ENCODE data around the gene PHOSPHO2.

The PHOSPHO2 gene, protein sequence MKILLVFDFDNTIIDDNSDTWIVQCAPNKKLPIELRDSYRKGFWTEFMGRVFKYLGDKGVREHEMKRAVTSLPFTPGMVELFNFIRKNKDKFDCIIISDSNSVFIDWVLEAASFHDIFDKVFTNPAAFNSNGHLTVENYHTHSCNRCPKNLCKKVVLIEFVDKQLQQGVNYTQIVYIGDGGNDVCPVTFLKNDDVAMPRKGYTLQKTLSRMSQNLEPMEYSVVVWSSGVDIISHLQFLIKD

DNA sequence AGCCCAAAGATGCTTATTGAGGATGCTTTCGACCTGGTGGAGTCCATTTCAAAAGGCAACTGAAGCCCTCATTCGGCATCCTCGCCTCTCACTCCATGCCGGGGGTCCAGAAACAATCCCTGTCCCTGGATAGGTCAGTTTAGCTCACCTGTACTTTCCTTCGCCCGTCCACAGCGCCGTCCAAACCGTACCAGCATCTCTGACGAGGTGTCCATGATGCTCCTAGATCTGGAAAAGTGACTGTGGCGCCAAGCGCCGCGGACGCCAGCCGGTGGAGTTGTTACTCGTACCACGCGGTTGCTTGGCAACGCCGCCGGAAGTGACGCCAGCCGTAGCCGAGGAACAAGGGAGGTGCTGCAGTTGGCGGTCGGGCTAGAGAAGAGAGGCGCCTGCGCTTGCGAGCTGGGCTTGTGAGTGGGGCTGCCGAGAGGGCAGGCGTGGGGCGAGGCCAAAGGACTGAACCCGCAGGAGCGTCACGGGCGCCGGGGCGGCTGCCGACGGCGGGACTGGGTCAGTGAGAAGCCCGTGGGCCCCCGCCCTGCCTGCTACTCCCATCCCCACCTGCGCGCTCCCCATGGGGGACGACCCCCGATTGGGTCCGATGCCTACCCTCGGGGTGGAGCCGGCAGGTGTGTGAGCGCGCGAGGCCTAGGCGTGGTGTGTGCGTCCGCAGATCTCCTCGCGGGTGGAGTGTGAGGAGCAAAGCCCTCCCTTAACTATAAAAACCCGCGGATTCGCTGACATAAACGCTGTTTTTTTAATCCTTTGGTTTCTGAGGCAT lies at the start of gene PHOSPHO2, which contains the start of gene CFAP210:
TSS of gene PHOSPHO2 (plus strand) at position 357 of the 781 bp plus-strand sequence. CDS start 6,503 bp downstream, outside the sequence.
TSS of gene CFAP210 (minus strand) at position 293 of the 781 bp plus-strand sequence. CDS start at position 215, 78 bp downstream.
- DNase-seq (ENCODE audit: low read depth): peak; percentile 99

DNA sequence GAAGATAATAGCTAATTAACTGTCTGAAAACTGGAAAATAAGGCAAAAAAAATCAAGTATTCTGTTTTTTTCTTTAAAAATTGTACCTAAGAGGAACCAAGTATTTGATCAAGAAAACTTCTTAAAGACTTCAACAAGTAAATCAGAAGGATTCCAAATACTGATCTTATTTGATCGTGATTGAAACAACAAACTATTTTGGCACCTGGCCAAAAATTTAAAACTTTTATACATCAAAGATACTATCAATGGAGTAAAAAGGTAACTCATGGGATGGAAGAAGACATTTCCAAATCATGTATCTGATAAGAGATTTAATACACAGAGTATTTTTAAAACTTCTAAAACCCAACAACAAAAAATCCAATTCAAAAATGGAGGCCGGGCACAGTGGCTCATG lies 46.8 kb upstream of the PHOSPHO2 start:
- DNase-seq (ENCODE audit: low read depth): no peak

DNA sequence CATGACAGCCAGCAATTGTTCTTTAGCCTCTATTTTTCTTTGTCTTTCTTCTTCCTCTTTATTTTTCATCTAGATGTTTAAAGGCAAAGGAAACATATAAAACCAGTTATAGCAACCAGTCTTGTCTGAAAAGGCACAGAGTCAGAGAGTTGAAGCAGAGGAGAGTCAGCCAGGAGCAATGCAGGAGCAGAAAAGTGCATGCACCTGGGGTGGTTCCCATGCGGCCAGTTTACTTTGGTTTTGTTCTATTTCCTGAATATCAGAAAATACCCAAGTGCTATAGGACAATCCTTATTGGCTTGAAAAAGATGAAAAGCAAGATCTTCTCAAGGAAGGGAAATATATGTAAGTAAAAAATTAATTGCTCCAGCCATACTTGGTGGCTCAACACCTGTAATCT lies 45.0 kb upstream of the PHOSPHO2 start:
- no peak for DNase-seq (ENCODE audit: low read depth)

DNA sequence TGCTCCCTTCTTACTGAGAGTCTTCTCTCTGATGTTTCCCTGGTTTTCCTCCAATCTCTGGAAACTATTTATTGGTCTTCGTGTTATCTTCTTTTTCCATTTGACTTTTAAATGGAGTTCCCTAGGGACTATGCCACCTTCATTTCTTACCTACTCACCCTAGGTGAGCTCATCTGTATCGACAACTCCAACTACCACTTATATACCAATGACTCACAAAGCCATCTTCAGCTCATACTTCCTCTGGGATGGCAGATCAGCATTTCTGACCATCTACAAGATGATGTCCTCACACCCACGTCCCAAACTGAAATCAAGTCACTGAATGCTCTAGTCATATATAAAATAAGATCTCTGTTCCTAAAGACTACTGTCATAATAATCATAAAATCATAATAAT lies 40.6 kb upstream of the PHOSPHO2 start:
- DNase-seq (ENCODE audit: low read depth): no peak

DNA sequence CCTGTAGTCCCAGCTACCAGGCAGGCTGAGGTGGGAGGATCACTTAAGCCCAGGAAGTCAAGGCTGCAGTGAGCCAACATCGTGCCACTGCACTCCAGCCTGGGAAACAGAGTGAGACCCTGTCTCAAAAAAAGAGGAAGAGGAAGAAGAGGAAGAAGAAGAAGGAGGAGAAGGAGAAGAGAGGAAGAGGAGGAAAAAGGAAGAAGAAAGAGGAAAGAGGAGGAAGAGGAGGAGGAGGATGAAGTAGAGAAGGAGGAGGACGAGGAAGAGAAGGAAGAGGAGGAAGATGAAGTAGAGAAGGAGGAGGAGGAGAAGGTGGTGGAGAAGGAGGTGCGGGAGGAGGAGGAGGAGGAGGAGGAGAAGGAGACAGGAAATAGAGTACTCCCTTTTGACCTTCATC lies 38.1 kb upstream of the PHOSPHO2 start:
- no peak for DNase-seq (ENCODE audit: low read depth)

DNA sequence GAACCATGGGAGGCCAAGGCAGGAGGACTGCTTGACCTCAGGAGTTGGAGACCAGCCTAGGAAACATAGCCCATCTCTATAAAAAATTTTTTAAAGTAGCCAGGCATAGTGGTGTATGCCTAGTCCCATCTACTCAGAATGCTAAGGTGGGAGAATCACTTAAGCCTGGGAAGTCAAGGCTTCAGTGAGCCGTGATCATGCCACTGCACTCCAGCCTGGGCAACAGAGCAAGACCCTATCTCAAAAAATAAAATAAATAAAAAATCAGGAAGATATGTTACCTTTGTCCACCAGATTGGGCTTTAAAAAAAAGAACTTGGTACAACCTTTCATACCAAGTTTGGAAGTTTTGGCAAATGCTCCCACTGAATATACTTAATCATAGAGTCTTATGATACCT lies 35.4 kb upstream of the PHOSPHO2 start:
- DNase-seq (ENCODE audit: low read depth): no peak

DNA sequence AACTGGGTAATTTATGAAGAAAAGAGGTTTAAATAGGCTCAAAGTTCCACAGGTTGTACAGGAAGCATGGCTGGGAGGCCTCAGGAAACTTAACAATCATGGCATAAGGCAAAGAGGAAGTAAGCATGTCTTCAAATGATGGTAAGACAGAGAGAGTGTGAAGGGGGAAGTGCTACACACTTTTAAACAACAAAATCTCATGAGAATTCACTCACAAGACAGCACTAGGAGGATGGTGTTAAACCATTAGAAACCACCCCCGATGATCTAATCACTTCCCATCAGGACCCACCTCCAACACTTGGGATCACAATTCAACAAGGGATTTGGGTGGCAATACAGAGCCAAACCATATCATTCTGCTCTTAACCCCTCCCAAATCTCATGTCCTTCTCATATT lies 34.9 kb upstream of the PHOSPHO2 start:
- DNase-seq (ENCODE audit: low read depth): no peak

DNA sequence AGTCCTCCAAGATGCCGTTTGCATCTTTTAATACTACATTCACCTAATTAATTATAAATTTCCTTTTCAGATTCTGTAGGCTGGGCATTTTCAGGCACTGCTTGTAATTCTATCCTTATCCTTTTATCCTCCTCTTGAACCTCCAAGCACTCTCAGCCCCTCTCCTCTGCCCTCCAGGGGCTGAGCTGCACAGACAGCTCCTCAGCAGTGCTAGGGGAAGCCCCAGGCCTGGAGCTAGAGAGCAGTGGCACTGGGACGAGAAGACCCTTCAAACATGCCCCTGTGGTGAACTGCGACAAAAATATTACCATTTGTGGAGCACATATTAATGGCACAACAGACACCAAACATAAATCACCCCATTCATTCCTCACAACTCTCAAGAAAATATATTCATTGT lies 33.0 kb upstream of the PHOSPHO2 start:
- DNase-seq (ENCODE audit: low read depth): no peak

DNA sequence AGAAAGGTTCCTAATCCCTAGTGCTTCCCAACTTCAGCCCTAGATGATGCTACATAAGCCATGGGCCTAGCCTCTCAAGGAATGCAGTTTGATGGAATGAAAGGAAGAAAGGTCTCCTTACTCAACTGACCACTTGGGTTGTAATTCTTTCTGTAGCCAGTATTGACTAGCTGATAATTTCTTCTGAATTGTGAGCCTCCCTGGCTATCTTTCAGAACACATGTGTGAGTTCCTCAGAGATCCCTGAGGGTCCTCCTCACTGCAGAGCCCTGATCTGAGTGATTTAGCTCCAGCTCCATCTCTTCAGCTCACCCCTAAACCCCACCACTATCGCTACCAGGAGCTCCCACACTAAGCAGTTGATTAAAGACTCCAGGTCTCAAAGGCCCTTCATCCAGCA lies 31.5 kb upstream of the PHOSPHO2 start:
- no peak for DNase-seq (ENCODE audit: low read depth)

DNA sequence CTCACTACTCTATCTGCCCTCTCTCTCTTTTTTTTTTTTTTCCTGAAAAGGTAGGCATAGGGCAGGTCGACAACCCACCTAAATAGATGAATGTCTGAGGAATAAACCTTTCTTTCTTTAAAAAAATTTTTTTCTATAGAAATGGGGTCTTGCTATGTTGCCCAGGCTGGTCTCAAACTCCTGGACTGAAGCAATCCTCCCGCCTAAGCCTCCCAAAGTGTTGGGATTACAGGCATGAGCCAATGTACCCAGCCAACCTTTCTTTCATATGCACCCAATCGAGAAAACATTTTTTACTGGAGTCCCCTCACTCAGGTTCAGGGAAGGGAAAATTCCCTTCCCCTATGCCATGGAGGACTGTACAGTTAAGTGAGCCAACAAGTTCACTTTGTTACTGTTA lies 31.0 kb upstream of the PHOSPHO2 start:
- no peak for DNase-seq (ENCODE audit: low read depth)

DNA sequence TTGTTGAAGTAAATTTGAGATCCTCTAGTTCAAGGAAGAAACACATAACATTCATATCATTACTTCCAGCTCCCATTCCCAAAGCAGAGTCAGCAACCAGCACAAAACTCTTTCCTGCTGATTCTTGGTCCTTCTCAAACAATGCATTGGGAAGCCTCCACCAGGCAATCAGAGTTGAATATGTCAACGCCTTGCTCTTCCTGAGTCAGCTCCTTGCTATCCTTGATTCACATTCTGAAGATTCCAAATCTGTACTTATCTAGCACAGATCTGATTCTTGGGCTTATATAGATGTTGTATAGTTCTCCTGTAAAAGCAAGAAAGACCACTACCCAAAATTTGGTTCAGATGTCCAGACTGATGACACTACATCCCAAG lies 29.7 kb upstream of the PHOSPHO2 start:
- no peak for DNase-seq (ENCODE audit: low read depth)

DNA sequence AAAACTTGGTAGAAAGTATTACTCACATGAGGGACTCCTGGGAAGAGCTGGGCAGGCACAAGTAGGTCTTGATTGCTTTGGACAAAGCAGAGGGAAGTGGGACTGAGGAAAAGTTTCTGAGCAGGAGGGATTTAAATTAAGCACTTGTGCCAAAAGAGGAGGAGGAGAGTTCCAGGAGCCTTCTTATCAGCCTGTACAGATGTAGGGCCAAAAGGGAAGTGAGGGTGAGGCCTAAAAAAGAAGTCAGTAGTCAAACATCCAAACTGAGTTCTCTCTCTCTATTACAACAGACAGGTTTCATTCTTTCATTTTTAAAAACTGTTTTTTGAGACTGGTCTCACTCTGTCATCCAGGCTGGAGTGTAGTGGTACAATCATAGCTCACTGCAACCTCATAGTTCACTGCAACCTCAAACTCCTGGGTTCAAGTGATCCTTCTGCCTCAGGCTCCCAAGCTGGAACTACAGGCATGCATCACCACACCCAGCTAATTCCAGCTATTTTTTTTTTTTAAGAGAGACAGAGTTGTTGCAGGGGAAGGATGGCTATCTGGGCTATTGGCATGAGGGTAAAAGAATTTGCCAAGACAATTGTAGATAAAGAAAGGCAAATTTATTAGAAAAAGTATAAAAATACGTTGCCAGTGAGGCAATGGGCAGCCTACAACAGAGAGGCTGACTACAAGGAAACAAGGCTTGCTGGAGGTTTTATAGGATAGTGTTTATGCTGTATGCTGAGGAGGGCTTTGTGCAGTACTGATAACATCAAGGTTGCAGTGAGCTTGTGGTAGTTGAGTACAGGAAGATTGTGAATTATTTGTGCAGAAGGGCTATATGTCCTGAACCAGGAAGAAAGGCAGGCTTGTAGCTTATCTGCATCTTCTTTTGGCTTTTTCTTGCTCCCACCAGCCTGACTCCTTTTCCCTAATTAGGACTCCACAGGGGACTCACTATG lies 29.0 kb upstream of the PHOSPHO2 start:
- DNase-seq (ENCODE audit: low read depth): no peak

DNA sequence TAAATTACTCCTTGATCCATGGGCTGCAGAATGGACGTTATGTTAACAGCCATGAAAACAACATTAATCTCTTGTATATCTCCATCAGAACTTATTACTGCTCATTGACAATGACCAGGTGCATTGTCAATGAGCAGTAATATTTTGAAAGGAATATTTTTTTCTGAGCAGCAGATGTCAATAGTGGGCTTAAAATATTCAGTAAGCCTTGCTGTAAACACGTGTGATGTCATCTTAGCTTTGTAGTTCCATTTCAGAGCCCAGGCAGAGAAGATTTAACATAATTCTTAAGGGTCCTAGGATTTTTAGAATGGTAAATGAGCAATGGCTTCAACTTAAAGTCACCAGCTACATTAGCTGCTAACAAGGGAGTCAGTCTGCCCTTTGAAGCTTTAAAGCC lies 26.7 kb upstream of the PHOSPHO2 start:
- DNase-seq (ENCODE audit: low read depth): no peak

DNA sequence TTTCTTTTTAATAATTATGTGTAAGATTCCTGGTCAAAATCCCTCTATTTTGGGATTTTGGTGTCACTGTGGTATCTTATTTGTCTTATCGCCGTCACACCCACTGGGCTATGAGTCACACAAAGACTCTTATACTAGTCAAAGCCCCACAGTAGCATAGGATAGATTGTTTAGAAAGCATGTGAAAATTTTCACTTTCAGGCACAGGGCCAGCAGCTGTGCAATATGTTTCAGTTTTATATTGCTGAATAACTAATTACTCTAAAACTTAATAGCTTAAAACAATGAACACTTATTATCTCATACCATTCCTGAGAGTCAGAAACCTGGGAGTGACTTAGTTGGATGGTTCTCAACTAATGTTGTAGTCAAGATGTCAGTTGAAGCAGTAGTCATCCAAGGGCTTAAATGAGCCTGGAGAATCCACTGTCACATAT lies 24.0 kb upstream of the PHOSPHO2 start:
- no peak for DNase-seq (ENCODE audit: low read depth)

DNA sequence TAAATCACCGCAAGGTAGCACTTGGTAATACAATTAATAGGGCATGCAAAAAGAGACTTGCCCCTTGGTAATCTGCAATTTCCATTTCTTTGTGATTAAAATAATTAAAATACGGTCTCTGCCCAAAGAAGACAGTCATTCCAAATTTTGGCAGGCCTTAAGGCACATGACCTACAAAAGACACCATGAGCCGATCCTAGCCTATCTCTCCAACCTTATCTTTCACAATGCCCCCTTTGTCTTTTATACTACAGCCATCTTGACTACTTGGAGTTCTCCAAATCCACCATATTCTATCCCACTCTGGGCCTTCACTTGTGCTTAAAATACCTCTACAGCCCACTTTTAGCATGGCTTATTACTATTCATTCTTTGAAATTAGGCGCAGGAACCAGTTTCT lies 23.3 kb upstream of the PHOSPHO2 start:
- no peak for DNase-seq (ENCODE audit: low read depth)

DNA sequence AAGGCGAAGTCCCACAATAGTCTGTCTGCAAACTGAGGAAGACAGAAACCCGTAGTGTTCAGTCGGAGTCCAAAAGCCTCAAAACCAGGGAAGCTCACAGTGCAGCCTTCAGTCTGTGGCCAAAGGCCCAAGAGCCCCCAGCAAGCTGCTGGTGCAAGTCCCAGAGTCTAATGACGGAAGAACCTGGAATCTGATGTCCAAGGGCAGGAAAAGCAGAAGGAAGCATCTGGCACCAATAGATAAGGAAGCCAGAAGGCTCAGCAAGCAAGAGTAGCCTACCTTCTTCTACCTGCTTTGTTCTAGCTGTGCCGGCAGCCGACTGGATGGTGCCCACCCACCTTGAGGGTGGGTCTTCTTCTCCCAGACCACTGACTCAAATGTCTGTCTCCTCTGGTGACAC lies 21.9 kb upstream of the PHOSPHO2 start:
- no peak for DNase-seq (ENCODE audit: low read depth)

DNA sequence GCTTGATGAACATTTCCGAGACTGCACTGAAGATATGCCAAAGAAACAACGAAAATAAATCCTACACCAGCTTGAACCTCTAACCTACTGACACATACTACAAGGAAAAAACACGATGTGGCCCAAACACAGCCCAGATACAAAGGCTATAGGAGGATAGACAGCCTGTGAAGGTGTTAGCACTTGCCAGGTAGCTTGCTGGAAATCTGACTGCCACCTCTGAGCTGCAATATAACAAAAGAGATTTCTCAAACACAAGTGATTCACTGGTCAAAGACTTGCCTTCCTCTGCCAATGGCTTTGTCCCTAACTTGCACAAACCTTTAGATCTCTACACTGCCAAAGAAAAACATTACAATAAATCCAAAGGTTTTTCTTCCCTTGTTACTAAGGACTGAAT lies 21.2 kb upstream of the PHOSPHO2 start:
- DNase-seq (ENCODE audit: low read depth): no peak

DNA sequence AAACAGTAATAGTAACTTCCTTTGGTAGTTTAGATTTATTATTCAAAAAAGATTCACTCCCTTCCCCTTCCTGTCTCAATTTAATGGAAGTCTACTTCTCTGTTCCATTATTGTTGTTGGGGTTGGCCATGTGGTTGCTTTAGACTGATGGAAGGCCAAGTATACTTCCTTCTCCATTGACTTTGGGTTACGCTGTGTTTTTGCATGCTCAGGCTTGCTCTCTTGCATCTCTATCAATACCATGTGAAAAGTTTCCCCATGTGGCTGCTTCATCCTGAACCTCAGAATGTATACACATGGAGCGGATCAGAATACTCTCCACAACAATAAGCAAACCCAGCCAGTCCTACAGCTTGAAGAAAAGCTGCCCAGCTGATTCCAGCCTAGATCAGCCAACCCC lies 20.3 kb upstream of the PHOSPHO2 start:
- no peak for DNase-seq (ENCODE audit: low read depth)

DNA sequence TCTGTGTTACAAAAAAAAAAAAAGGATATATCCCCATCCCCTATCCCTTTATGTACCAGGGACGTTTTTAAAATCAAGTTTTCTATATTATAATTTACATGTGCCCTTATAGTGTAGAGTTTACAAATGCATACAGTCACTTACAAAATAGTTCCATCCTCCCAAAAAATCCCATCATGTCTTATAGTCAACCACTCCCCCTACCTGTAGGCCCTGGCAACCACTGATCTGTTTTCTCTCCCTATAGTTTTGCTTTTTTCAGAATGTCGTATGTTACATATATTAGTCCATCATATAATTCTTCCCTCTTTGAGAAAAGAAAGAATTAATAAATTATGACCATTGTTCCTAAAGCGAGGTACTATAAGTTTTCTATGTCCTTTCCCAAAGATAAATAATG lies 17.9 kb upstream of the PHOSPHO2 start:
- no peak for DNase-seq (ENCODE audit: low read depth)

DNA sequence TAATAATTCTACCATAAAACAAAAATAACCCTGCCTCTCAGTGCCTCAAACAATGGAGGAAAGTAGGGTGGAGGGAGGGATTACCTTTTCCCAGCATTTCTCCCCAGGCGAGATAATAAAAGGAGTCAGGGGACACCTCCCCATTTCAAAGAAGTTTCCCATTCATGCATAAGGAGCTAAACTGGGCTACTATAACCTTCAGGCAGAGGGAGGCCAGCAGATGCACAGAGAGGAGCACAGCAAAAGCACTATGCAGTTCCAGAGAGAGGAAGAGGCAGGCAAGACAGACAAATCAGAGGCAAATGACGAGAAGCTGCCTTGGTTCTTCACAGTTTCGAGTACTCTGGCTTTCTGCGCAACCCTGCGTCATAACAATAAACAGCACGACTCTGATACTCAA lies 17.4 kb upstream of the PHOSPHO2 start:
- DNase-seq (ENCODE audit: low read depth): no peak

DNA sequence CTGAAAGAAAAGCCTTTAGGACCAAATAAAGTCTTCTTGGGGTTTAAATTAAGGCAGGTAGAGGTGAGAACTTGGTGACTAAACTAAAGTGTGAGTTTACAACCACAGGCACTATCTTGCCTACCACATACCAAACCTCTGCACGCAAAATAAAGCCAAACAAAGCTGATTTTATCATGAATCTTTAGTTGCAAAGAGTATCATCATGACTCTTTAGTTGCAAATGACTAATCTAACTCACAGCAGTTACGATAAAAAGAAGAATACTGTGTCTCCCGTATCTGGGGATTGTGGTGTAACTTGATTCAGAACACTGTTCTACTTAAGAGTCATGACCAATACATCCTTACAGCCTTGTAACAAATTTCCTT lies 11.2 kb upstream of the PHOSPHO2 start:
- DNase-seq (ENCODE audit: low read depth): no peak

DNA sequence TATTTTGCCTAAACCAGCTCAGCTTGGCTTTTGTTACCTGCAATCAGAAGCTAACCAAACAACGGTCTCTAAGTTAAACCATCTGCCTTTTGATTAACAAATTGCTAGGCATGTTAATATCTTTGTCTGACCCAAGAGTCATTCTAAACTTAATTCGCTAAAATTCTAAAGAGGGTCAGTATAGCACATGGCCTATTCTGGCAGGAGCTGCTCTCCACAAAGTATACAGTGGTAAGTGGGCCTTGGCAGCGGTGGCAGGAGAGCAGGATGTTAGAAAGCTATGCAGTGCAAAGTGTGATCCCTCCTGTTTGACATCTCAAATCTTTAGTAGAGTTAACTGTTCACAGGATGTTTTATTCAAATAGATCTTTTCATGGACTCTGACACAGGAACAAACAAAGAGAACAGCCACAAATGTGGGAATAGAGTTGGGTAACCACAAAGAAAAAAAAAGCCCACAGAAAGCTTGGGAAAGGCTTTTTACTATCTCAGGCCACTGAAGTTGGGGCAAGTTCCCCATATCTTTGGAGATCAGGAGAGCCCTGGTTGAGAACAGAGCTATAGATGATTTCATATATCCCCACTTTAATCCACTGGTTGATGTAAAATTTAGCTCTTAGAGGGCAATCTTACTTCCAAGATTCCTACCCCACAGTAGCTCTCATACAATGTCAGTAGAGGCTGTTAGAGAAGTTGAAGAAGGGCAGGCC lies 10.7 kb upstream of the PHOSPHO2 start:
- DNase-seq (ENCODE audit: low read depth): no peak

Data from fibroblast of gingiva (primary cell).